Stimulated activated naive CD8-positive, alpha-beta T cell treated with anti-CD3 and anti-CD28 coated beads, Interleukin-15, amount 100 ng/mL, for 72 hours (primary cell): ENCODE results near the gene TBC1D10B.
A peak's percentile ranks its signal among the peaks of the same experiment; 100 is the strongest.
"Not testable (repeated sequence)": the region's sequence is repeated elsewhere in the genome, so short reads cannot be mapped to it uniquely, and the experiment has no call there.

Experiments used
- ATAC-seq: fragments of 150-1000 bp; cut with Tn5 transposase; 2 replicates; pipeline ENCODE4 v1.10.0; 2021; ENCODE audit warnings: mild to moderate bottlenecking, moderate library complexity
- DNase-seq, 2 donors: peaks; one replicate each; pipeline ENCODE4 v3.0.0; 2021 to 2022
- H3K27ac Mint-ChIP-seq, 2 donors: one replicate each; pipeline ENCODE4 v1.8.0; 2022; ENCODE audit warnings: mild to moderate bottlenecking in 2 of 2, mixed read lengths in 2 of 2, moderate library complexity in 2 of 2
- H3K27me3 Mint-ChIP-seq: one replicate; pipeline ENCODE4 v1.8.0; 2022; ENCODE audit warnings: mixed read lengths
- H3K4me1 Mint-ChIP-seq: one replicate; pipeline ENCODE4 v1.8.0; 2022; ENCODE audit warnings: mild to moderate bottlenecking, mixed read lengths
- H3K4me3 Mint-ChIP-seq, 2 donors: one replicate each; pipeline ENCODE4 v1.8.0; 2022; ENCODE audit warnings: mild to moderate bottlenecking in 2 of 2, mixed read lengths in 2 of 2, moderate library complexity in 1 of 2
- H3K9me3 Mint-ChIP-seq, 2 donors: one replicate each; pipeline ENCODE4 v1.8.0; 2022; ENCODE audit warnings: mixed read lengths in 2 of 2

Gene TBC1D10B

DNA sequence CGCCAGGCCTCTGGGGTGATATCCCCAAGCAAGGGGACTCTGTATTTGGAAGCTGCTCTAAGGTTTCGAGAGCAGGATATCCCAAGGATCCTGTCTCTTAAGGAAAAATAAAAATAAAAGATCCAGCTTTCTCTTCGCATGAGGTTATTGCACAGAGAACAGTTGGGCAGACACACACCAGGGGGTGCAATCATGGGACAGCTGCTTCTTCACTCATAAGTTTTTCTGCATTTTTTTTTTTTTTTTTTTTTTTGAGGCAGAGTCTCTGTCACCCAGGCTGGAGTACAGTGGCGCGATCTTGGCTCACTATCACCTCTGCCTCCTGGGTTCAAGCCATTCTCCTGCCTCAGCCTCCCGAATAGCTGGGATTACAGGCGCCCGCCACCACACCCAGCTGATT is 28.3 kb downstream of the TBC1D10B start:
- ATAC-seq, H3K4me3 Mint-ChIP-seq, H3K9me3 Mint-ChIP-seq, H3K27me3 Mint-ChIP-seq, DNase-seq: not testable (repeated sequence)
- Mint-ChIP-seq H3K27ac (peak overlapping the region in 1 of 2 donors; percentile 71), H3K4me1 (peaks cover 15% of the 10 kb centered on the region)

DNA sequence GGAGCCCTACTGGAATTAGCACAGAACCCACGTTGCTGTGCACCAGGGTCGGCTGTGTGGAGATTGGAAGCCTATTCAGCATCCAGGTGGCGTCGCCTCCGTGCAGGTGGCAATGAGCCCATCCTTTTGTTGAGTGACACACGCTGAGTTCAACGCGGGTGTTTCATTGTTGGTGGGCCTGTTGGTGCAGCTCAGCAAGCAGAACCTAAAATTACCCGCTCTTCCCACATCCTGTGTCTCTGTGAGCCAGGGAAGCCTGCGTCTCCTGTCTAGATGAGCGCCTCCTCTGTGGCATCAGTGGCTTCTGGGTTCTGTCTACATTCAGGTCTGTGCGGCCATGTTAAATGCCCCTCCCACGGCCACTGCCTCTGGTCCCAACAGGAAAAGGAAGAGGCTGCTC is 29.7 kb downstream of the TBC1D10B start:
- peak; percentile 56 for ATAC-seq
- Mint-ChIP-seq H3K4me3 (peak overlapping the region in 1 of 2 donors; percentile 56), H3K9me3 (no peaks in the 10 kb centered on the region), H3K27ac (peak overlapping the region in 1 of 2 donors; percentile 65), H3K27me3 (no peaks in the 10 kb centered on the region), H3K4me1 (peaks cover 22% of the 10 kb centered on the region)
- no peak for DNase-seq

DNA sequence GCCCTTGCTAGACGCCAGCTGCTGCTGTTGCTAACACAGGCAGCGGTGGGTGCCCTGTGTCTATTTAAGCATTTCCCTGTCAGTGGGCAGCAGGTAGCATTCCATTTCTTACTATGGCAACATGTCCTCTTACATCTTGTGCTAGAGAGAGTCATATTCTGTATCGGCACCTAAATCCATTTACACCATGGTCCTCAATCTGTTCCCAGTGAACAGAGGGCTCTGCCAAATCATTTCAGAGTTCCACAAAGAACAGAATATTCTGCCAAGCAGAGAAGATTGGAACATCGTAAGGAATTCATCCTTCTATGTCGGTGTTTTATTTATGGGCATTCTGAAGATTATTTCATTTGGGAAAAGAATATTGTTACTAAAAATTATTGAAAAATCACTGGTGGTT is 31.6 kb downstream of the TBC1D10B start:
- not testable (repeated sequence) for H3K9me3 Mint-ChIP-seq, ATAC-seq, DNase-seq, H3K27me3 Mint-ChIP-seq, H3K4me3 Mint-ChIP-seq, H3K27ac Mint-ChIP-seq
- H3K4me1 Mint-ChIP-seq: peaks cover 27% of the 10 kb centered on the region

DNA sequence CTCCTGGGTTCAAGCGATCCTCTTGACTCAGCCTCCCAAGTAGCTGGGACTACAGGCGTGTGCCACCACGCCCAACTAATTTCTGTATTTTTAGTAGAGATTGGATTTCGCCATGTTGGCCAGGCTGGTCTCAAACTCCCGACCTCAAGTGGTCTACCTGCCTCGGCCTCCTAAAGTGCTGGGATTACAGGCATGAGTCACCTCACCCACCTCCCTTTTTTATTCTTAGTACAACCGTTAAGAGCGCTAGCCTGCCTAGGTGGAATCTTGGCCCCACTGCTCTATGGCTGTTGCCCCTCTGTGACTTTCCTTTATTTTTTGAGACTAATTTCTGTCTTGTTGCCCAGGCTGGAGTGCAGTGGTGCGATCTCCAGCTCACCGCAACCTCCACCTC is 32.3 kb downstream of the TBC1D10B start:
- ATAC-seq, H3K9me3 Mint-ChIP-seq, H3K27ac Mint-ChIP-seq, H3K27me3 Mint-ChIP-seq, DNase-seq, H3K4me3 Mint-ChIP-seq: not testable (repeated sequence)
- H3K4me1 Mint-ChIP-seq: peaks cover 27% of the 10 kb centered on the region

DNA sequence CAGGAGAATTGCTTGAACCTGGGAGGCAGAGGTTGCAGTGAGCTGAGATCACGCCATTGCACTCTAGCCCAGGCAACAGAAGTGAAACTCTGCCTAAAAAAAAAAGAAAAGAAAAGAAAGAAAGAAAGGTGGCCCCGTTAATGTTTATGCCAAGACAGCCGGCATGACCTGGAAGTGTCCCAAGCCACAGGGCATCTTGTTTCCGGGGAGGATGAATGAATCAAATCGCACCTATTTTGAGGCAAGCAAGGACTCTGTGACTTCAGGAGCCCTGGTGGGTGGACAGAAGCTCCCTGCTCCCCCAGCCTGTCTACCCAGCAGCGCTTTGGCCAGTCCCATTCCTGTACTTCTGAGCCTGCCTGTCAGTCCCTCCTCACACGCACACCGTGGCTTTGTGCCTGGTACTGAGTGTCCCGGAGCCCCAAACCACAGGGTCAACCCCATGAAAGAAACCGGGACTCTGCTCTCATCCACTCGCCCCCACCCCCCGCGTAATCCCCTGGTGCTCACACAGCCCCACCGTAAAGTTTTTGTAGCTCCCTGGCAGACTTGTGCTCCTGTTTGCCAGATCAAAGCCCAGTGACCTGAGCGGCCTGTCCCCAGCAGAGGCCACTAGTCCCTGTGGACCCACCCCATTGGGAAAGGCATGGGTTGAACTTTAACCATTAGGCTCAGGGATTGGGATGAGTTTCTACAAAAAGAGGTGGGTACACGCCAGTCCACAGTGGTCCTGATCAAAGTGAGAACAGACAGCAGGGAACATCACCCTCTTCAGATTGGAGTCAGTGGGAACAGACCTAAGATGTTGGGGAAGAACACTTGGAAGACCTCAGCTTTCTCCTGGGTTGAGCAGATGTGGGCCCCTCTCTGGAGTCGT is 34.5 kb downstream of the TBC1D10B start:
- peak overlapping the region; percentile 81 to 86 for H3K4me3 Mint-ChIP-seq
- peak overlapping the region; percentile 83 to 93 for H3K27ac Mint-ChIP-seq
- peak; percentile 29 for ATAC-seq
- H3K4me1 Mint-ChIP-seq: peaks cover 32% of the 10 kb centered on the region
- no peak for DNase-seq
- H3K9me3 Mint-ChIP-seq: no peaks in the 10 kb centered on the region
- no peaks in the 10 kb centered on the region for H3K27me3 Mint-ChIP-seq

DNA sequence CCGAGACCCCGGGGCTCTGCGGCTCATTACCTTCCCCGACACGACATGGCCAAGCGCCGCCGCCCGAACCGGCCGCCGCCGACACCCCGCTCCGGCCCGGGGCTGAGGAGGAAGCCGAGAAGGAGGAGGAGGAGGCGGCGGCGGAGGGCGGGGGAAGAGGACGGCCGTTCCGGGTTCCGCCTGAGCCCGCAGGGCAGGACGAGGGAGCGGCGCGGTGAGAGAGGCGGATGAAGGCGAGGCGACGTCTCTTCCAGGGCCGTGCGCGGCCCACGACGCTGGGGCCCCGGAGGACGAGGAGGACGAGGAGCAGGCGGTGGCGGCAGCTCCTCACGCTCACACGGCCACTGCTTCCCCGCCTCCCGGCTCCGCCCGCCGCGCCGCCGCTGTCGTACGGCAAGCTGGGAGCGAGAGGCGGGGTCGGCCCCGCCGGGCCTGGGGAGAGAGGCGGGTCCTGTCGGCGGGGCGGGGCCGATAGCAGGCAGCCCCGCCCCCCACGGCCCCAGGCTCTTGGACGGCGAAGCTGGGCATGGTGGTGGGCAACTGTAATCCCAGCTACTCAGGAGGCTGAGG is 35.2 kb downstream of the TBC1D10B start:
- Mint-ChIP-seq H3K4me1 (peaks cover 25% of the 10 kb centered on the region), H3K4me3 (peak overlapping the region; percentile 81 to 86), H3K27ac (peak overlapping the region; percentile 83 to 93)
- not testable (repeated sequence) for H3K9me3 Mint-ChIP-seq, H3K27me3 Mint-ChIP-seq
- DNase-seq (peak; percentile 86 to 90), ATAC-seq (peak; percentile 83)

DNA sequence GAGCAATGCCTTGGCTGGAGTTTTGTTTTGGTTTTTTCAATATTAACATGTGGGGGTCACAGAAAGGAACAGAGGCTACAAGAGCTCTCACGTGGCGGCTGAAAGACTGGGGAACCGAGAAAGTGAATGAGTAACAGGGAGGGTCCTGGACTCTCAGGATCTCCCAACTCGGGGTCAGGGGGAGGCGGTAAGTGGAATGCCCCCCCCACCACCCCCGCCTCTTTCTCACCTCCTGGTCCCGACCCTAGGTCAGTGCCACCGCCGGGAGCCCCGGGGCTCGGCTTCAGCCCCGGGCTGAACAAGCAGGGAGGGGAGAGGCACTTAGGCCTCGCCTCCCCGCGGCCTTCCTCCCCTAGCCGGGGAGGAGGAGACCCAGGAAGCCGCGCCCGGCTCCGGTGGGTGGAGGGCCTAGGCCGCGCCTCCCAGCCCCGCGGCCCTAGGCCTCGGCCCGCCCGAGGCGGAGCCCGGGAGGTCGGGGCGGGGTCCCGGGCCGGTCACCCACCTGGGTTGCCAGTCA is 35.8 kb downstream of the TBC1D10B start:
- H3K27me3 Mint-ChIP-seq, H3K9me3 Mint-ChIP-seq: not testable (repeated sequence)
- ATAC-seq (peak; percentile 95), DNase-seq (peak; percentile 87 to 88)
- peaks cover 25% of the 10 kb centered on the region for H3K4me1 Mint-ChIP-seq
- peak overlapping the region; percentile 86 to 94 for H3K4me3 Mint-ChIP-seq
- peak overlapping the region; percentile 77 to 83 for H3K27ac Mint-ChIP-seq

DNA sequence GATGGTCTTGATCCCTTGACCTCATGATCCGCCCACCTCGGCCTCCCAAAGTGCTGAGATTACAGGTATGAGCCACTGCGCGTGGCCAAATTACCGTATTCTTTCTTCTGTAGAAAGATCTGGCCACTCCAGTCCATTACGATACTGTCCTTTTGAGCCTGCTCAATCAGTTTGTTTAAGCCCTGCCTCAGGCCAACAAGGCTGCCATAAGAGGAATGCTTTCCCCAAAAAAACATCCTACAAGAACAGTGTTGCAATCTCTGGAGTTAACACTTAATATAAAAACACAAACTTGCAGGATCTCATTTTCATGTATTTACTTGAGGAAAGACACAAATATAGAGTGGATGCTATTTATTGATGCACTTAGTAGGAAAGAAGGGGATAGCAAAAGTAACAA is 46.1 kb downstream of the TBC1D10B start:
- H3K27me3 Mint-ChIP-seq, ATAC-seq, DNase-seq, H3K27ac Mint-ChIP-seq, H3K4me3 Mint-ChIP-seq, H3K9me3 Mint-ChIP-seq: not testable (repeated sequence)
- peaks cover 26% of the 10 kb centered on the region for H3K4me1 Mint-ChIP-seq

DNA sequence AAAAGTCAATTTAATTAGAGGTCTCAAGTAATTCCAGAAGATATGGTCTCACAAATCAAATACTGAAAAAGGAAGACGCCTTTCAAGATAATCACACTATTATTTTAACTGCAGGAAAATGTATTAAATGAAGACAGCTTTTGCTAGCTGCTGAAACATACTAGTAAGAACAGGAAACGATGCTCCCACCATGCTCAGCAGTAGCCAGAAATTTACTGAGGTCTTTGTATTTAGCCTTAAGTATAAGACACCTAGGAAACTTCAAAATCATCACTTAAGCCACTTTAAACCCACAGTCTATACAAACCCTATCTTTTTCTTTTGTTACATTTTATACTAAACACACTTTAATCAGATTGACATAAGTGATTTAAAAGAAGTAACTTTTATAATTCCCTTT is 51.6 kb downstream of the TBC1D10B start:
- H3K4me3 Mint-ChIP-seq, ATAC-seq, H3K27me3 Mint-ChIP-seq, H3K4me1 Mint-ChIP-seq, H3K9me3 Mint-ChIP-seq, H3K27ac Mint-ChIP-seq, DNase-seq: not testable (repeated sequence)

DNA sequence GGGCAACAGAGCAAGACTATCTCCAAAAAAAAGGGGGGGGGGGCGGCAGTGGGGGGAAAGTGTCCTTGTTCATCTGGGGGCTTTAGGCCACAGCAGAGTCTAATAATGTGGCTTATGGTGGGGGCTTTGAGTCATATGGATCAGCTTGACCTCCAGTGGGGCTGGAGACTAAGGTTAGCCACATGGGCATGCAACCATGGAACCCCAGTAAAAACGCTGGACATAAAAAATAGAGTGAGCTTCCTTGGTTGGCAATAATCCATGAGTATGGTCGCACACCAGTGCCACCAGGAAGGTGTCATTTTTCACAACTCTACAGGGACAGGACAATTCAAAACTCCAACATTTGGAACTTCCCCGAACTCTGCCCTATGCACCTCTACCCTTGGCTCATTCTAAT is 59.4 kb downstream of the TBC1D10B start:
- not testable (repeated sequence) for DNase-seq, H3K9me3 Mint-ChIP-seq, H3K27me3 Mint-ChIP-seq, ATAC-seq, H3K27ac Mint-ChIP-seq, H3K4me3 Mint-ChIP-seq
- peaks cover 26% of the 10 kb centered on the region for H3K4me1 Mint-ChIP-seq

DNA sequence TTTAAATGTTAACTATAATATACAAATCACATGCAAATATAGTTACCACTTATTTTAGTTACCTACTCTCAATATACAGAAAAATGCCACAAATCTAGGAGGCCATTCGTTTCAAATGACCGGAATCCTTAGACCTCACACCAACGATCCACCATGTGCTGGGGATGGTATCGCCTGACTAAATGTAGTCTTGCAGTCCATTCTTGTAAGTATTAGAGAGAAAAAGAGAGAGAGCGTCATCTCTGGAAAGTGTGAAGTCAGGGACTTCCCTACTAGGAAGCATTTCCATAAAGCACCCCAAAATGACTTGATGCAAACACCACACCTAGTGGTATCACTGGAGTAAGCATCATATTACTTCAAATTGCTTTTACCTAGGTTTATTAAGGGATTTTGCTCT is 61.0 kb downstream of the TBC1D10B start:
- Mint-ChIP-seq H3K4me3 (peak overlapping the region in 1 of 2 donors; percentile 21), H3K27ac (peak overlapping the region; percentile 60 to 89), H3K4me1 (peaks cover 26% of the 10 kb centered on the region)
- H3K9me3 Mint-ChIP-seq, ATAC-seq, DNase-seq, H3K27me3 Mint-ChIP-seq: not testable (repeated sequence)
